Stimulated activated CD8-positive, alpha-beta memory T cell treated with anti-CD3 and anti-CD28 coated beads, Interleukin-15, amount 100 ng/mL, for 1 hour (primary cell): ENCODE measurements around the gene ZFY.

Experiments
- DNase-seq: peaks from one replicate; pipeline ENCODE4 v3.0.0-alpha.2; 2020; ENCODE audit warnings: low read depth

ZFY gene

GRCh38 chrY:2934861-2935715 lies at the start of gene ZFY:
TSS of gene ZFY (plus strand) at chrY:2935381. CDS start at chrY:2953937, 18,556 bp downstream.
- peak; percentile 33 for DNase-seq

DNA sequence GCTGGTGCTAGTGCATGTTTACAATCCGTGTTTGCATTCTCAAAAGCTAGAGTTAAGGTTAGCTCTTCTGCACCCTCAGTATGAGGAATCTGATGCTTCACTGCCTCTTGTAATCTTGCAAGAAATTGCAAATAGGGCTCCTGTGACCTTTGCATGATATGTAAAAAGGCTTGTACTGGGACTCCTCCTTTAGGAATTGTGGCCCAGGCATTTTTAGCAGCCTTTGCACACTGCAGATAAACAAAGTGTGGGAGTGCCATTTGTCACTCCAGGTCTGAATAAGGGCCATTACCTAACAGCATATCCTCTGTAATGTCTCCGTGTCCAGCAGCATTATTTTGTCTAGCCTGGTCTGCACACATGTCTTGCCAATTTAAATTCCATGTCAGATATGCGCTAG lies 49.3 kb upstream of the ZFY start:
- no peak for DNase-seq

DNA sequence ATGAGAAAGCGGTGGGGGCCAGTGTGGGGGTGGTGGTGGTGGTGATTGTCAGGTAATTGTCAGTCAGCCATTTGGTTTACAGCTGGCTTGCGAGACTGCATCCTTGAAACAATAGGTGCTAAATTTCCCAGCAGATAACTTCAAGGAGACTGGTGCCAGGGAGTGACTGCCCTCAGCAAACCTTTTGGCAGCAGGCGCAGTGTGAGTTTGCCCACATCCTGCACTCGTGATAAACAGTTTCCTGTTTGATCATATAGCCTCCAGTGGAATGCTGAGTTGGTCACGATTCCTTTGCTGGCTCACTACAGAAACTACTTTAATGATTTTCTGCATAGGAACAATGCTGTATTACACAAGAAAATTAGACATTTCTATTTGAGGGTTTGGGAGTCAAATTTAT lies 47.8 kb upstream of the ZFY start:
- DNase-seq, result no peak

GRCh38 chrY:2887955-2888354 lies 47.2 kb upstream of the ZFY start:
- DNase-seq, result no peak

DNA sequence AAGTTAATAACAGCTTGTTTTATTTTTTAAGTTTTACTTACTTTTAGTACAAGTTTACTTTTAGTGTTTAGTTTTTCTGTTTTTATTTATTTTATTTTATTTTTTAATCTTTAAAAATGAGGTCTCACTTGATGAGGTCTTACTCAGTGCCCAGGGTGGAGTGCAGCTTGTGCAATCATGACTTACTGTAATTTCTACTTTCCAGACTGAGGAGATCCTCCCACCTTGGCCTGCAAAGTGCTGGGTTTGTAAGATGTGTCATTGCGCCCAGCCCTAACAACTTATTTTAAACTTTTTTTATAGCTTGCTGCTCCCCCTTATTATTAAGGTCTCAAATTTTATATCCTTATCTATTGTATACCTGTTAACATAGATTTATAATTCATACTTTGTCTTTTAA lies 41.7 kb upstream of the ZFY start:
- no peak for DNase-seq

GRCh38 chrY:2896050-2896449 lies 39.1 kb upstream of the ZFY start:
- no peak for DNase-seq

DNA sequence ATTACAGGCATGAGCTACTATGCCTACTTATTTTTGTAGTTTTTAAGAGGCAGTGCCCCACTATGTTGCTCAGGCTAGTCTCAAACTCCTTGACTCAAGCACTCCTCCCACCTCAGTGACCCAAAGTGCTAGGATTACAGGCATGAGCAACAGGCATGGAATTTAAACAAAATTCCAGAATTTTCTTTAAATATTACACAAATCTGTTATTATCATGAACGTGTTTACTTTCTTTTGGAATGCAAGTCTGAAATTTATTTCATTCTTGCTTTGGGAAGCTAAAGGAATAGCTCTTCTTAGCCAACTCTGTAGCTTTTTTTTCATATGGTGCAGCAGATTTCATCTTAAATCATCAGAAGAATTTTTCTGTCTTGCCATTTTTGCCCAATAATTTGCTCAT lies 27.8 kb upstream of the ZFY start:
- no peak for DNase-seq

DNA sequence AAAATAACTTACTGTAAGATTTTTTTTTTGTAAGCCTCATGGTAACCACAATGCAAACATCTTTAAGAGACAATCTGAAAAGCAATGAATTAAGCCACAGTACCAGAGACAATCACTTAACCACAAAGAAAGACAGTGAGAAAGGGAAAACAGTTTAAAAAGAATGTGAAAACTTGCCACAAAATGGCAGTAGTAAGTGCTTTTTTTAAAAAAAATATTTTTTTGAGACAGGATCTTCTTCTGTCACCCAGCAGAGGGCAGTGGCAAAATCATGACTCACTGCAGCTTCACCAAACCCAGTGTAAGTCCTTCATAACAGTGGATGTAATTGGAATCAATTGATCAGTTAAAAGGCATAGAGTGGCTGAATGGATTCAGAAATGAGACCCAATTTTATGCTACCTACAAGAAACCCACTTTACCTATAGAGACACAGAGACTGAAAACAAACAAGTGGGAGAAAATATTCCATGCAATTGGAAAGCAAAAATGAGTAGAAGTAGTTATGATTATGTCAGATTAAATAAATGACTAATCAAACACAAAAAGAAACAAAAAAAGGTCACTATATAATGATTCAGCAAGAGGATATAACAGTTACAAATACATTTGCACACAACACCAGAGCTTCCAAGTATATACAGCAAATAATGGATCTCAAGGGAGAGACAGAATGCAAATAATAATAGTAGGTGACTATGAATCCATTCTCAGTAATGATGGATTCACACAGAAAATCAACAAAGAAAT lies 21.9 kb upstream of the ZFY start:
- DNase-seq, result no peak

DNA sequence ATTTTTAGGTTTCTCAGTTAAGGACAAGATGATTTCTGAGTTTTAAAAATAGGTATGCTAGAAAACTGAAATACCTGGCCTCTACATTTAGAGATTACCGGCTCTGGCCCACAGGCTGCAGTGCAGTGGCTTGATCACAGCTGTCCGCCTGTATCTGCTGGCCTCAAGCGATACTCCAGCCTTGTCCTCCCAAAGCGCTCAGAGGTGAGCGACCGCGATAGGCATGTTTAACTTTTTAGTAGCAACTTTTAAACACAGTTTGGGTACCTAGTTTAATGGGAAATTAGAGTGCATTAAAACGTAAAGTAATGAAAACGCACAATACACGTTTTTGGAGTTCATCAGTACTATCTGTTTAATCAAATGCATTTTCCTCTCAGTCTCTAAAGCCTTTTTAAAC lies 1.1 kb upstream of the ZFY start:
- DNase-seq, result no peak

GRCh38 chrY:2935716-2936435 lies 695 bp downstream of the ZFY start:
- DNase-seq, result peak; percentile 66

DNA sequence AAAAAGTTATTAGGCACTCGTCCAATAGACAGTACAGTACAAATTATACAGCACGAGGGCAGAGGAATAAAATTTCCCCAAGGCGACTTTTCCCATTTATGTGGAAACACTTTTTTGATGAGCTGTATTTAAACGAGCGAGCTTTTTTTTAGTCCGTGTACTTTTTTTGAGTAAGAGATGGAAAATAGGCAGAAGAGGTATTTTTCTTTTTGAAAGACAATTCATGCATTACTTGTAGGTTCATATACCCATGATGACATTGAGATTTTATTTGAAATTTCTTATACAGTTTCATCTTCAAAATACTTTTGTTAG lies 1.2 kb downstream of the ZFY start:
- DNase-seq, result no peak

GRCh38 chrY:2937149-2937548 lies 2.0 kb downstream of the ZFY start:
- DNase-seq, result no peak

DNA sequence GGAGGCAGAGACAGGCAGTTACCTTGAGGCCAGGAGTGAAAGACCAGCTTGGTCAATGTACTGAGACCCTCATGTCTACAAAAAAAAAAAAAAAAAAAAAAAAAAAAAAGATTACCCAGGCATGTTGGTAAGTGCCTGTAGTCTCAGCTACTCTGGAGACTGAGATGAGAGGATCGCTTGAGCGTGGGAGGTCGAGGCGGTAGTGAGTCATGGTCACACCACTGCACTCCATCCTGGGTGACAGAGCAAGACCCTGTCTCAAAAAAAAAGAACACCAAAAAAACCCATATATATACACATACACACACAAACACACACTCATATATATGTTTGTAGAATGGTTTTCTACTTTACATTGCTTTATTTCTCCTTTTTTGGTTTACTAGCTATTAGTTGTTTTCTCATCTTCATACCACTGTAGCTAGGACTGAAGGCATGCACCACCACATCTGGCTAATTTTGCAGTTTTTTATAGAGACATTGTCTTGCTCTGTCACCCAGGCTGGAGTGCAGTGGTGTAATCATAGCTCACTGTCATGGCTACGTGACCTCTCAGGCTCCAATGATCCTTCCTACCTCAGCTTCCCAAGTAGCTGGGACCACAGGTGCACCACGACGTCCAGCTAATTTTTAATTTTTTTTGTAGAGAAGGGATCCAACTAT lies 14.5 kb downstream of the ZFY start:
- DNase-seq, result no peak

GRCh38 chrY:2950655-2951054 lies 15.5 kb downstream of the ZFY start:
- no peak for DNase-seq

DNA sequence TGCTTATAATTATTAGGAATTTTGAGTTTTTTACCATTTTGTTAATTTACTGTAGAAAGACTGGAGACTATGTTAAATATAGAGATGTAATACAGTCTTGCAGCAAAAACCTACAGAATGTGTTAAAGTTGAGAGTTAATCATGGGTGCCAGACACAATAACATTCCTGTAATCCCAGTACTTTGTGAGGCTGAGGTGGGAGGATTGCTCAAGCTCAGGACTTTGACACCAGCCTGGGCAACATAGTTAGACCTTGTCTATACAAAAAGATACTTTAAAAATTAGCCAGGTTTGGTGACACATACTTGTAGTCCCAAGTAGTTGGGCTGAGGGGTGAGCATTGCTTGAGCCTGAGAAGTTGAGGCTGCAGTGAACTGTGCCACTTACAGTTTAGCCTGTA lies 17.7 kb downstream of the ZFY start:
- DNase-seq, result no peak

GRCh38 chrY:2954735-2955134 lies 19.6 kb downstream of the ZFY start:
- no peak for DNase-seq

- DNase-seq, result no peak
These were observed 20.4 kb downstream of the ZFY start for GRCh38 chrY:2955561-2955960.

DNA sequence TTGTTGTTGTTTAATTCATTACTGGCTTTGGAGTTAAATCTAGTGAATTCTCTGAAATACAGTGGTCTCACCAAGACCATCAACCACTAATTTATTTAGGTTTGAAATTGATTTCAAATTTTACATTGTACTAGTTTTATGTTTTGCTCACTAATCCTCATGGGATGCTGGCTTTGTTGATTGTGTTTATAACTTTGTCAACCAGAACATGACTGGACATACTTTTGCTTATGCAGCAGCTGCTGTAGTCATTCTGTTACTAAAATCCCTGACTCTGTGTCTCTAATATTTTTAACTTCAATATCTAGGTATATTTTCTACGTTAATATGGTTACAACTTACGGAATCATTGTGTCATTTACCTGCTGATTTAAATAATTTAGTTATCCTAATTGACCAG lies 26.9 kb downstream of the ZFY start:
- DNase-seq, result no peak

DNA sequence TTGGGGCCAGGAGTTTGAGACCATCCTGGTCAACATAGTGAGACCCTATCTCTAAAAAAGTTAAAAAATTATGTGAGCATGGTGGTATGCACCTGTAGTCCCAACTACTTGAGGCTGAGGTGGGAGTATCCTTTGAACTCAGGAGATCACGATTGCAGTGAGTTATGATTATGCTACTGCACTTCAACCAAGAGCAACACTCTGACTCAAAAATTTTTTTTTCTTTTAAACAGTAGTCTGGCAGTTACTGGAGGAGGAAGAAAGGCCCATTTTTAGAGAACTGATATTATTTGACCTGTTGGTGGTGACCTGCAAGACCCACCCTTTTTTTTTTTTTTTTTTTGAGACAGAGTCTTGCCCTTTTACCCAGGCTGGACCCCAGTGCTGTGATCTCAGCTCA lies 29.6 kb downstream of the ZFY start:
- DNase-seq, result no peak

DNA sequence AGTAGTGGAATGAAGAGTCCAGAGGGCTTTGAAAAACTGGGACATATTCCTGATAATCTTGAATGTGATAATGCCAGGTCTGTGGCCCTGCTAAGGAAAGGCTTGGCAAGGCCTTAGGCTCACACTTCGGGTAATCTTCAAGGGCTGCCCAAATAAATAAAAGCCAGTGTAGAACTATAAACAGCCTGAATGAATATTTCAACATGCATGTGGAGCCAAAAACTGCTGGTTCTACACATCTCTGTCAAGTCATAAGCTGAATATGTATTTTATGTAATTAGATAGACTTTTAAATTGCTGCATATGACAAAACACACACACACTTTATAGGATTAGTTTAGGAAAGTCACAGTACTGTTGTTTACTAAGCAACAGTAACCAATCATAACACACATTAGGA lies 30.4 kb downstream of the ZFY start:
- DNase-seq, result no peak

GRCh38 chrY:2969561-2969960 lies 34.4 kb downstream of the ZFY start:
- no peak for DNase-seq

GRCh38 chrY:2972708-2973107 lies 37.5 kb downstream of the ZFY start:
- DNase-seq, result no peak
